ENCODE results near the gene SNX27. TPM values are rescaled to one million over a fixed set of nuclear protein-coding genes. Genes with fewer than 3 reads are reported as not detected.

The SNX27 gene
- total and polyA plus RNA-seq, 2 donors (not counting 1 experiment from before 2014, with no cell fraction given), result 13.5 to 45.6 TPM

GRCh38 chr1:151578941-151579340, 32.9 kb upstream of the SNX27 start:
- Histone ChIP-seq H3K36me3 (replicated peaks in 1 of 2; ENCODE audit: control extremely low read depth in 1 of 2, control insufficient read depth in 1 of 2, extremely low read depth in 1 of 2, insufficient read depth in 2 of 2, low read length in 1 of 2) (no peaks in the 10 kb centered on the region), H3K9me3 (ENCODE audit: control extremely low read depth in 1 of 3, control insufficient read depth in 2 of 3, insufficient read depth in 1 of 3, low read length in 2 of 3) (no peaks in the 10 kb centered on the region), H3K27me3 (replicated peaks in 1 of 4; ENCODE audit: control extremely low read depth in 1 of 4, control insufficient read depth in 3 of 4, insufficient read depth in 4 of 4, low read length in 3 of 4) (no peaks in the 10 kb centered on the region), H3K9ac (ENCODE audit: low read length) (no peak overlapping the region), H3K4me3 (ENCODE audit: control extremely low read depth in 1 of 5, extremely low read depth in 1 of 5, insufficient read depth in 1 of 5, low read depth in 2 of 5, low read length in 4 of 5) (no peak overlapping the region), H3K4me2 (replicated peaks; ENCODE audit: low read depth, low read length, poor library complexity, severe bottlenecking) (no peak overlapping the region), H2AFZ (ENCODE audit: insufficient read depth, low read depth, low read length, poor library complexity, severe bottlenecking) (no peak overlapping the region), H4K20me1 (ENCODE audit: control insufficient read depth, insufficient read depth, low read length, poor library complexity, severe bottlenecking) (no peaks in the 10 kb centered on the region), H3K27ac (ENCODE audit: low read length in 2 of 2) (no peak overlapping the region), H3K79me2 (ENCODE audit: control insufficient read depth, insufficient read depth, low read length) (no peaks in the 10 kb centered on the region), H3K4me1 (ENCODE audit: control insufficient read depth in 2 of 2, insufficient read depth in 2 of 2, low read length in 2 of 2) (no peaks in the 10 kb centered on the region)
- ATAC-seq (ENCODE audit: low read depth), result no peak
- ChIA-PET POLR2A (no interaction called here), CTCF (interaction anchor here (1.0 kb wide), 1 partner anchor 15 kb away, joined by 3 read pairs; no protein-coding TSS in a partner anchor)
- H3K27ac Mint-ChIP-seq, result no peak overlapping the region
- no peaks in the 10 kb centered on the region for H3K27me3 Mint-ChIP-seq
- H3K4me3 Mint-ChIP-seq, result no peak overlapping the region
- no peak for TF ChIP-seq EZH2 (IDR thresholded peaks at IDR 0.05; ENCODE audit: borderline replicate concordance, insufficient read depth, low read depth, low read length, poor library complexity, severe bottlenecking)
- no peak for TF ChIP-seq CTCF (IDR thresholded peaks at IDR 0.05)
- no peak for DNase-seq
- no peaks in the 10 kb centered on the region for H3K9me3 Mint-ChIP-seq (ENCODE audit: insufficient read depth)
- intact Hi-C loops (cut with micrococcal nuclease), result no loop called here
- H3K4me1 Mint-ChIP-seq, result no peaks in the 10 kb centered on the region
- no CpG with 5 or more reads among the region's 1 CpG for WGBS (ENCODE audit: insufficient coverage)

- no peaks in the 10 kb centered on the region for H3K4me1 Mint-ChIP-seq
- ChIA-PET CTCF (interaction anchor here (1.0 kb wide), 1 partner anchor 14 kb away, joined by 3 read pairs; no protein-coding TSS in a partner anchor), POLR2A (no interaction called here)
- H3K9me3 Mint-ChIP-seq (ENCODE audit: insufficient read depth), result no peaks in the 10 kb centered on the region
- ATAC-seq (ENCODE audit: low read depth) (no peak), DNase-seq (no peak)
- H3K79me2 ChIP-seq (ENCODE audit: control insufficient read depth, insufficient read depth, low read length), result no peaks in the 10 kb centered on the region
- H3K27me3 Mint-ChIP-seq, result no peaks in the 10 kb centered on the region
- no peak overlapping the region for H3K27ac Mint-ChIP-seq
- no peak overlapping the region for H3K4me3 Mint-ChIP-seq
- intact Hi-C loops (cut with micrococcal nuclease), result no loop called here
- no peaks in the 10 kb centered on the region for H4K20me1 ChIP-seq (ENCODE audit: control insufficient read depth, insufficient read depth, low read length, poor library complexity, severe bottlenecking)
- H3K27ac ChIP-seq (ENCODE audit: low read length in 2 of 2), result no peak overlapping the region
- H3K4me3 ChIP-seq (ENCODE audit: control extremely low read depth in 1 of 5, extremely low read depth in 1 of 5, insufficient read depth in 1 of 5, low read depth in 2 of 5, low read length in 4 of 5), result no peak overlapping the region
- H3K4me2 ChIP-seq (replicated peaks; ENCODE audit: low read depth, low read length, poor library complexity, severe bottlenecking), result no peak overlapping the region
- H3K4me1 ChIP-seq (ENCODE audit: control insufficient read depth in 2 of 2, insufficient read depth in 2 of 2, low read length in 2 of 2), result no peaks in the 10 kb centered on the region
- TF ChIP-seq EZH2 (IDR thresholded peaks at IDR 0.05; ENCODE audit: borderline replicate concordance, insufficient read depth, low read depth, low read length, poor library complexity, severe bottlenecking) (no peak), CTCF (IDR thresholded peaks at IDR 0.05) (no peak)
- H2AFZ ChIP-seq (ENCODE audit: insufficient read depth, low read depth, low read length, poor library complexity, severe bottlenecking), result no peak overlapping the region
- no peak overlapping the region for H3K9ac ChIP-seq (ENCODE audit: low read length)
- no peaks in the 10 kb centered on the region for H3K9me3 ChIP-seq (ENCODE audit: control extremely low read depth in 1 of 3, control insufficient read depth in 2 of 3, insufficient read depth in 1 of 3, low read length in 2 of 3)
- 98% methylated on average over 4 of the region's 8 CpGs for WGBS (ENCODE audit: insufficient coverage)
- H3K36me3 ChIP-seq (replicated peaks in 1 of 2; ENCODE audit: control extremely low read depth in 1 of 2, control insufficient read depth in 1 of 2, extremely low read depth in 1 of 2, insufficient read depth in 2 of 2, low read length in 1 of 2), result no peaks in the 10 kb centered on the region
- no peaks in the 10 kb centered on the region for H3K27me3 ChIP-seq (replicated peaks in 1 of 4; ENCODE audit: control extremely low read depth in 1 of 4, control insufficient read depth in 3 of 4, insufficient read depth in 4 of 4, low read length in 3 of 4)
Measured at GRCh38 chr1:151579436-151580225, 32.2 kb upstream of the SNX27 start.

Data from B cell (primary cell).